ENCODE results near the gene OR1D2.
"Not testable (repeated sequence)": the region's sequence is repeated elsewhere in the genome, so short reads cannot be mapped to it uniquely, and the experiment has no call there.

OR1D2 gene

GRCh38 chr17:3104322-3104721 is at the start of gene OR1D2:
OR1D2 (minus strand) TSS chr17:3104422; CDS start chr17:3092996, 11,426 bp downstream.
- no peak within 1 kb of the TSS for H3K4me3 ChIP-seq (ENCODE audit: low read depth, low read length)
- no peaks in the 10 kb centered on the region for H3K9me3 ChIP-seq (ENCODE audit: control insufficient read depth, low read length)
- no peak within 1 kb of the TSS for H3K4me2 ChIP-seq (ENCODE audit: low read length)
- no peaks in the 10 kb centered on the region for H3K79me2 ChIP-seq
- H3K36me3 ChIP-seq (ENCODE audit: control insufficient read depth, insufficient read depth, low read length) = no peaks in the 10 kb centered on the region
- no peaks in the 10 kb centered on the region for H3K4me1 ChIP-seq
- no peak within 1 kb of the TSS for H3K9ac ChIP-seq
- H3K27ac ChIP-seq = no peak within 1 kb of the TSS
- TF ChIP-seq, protein P1, sequence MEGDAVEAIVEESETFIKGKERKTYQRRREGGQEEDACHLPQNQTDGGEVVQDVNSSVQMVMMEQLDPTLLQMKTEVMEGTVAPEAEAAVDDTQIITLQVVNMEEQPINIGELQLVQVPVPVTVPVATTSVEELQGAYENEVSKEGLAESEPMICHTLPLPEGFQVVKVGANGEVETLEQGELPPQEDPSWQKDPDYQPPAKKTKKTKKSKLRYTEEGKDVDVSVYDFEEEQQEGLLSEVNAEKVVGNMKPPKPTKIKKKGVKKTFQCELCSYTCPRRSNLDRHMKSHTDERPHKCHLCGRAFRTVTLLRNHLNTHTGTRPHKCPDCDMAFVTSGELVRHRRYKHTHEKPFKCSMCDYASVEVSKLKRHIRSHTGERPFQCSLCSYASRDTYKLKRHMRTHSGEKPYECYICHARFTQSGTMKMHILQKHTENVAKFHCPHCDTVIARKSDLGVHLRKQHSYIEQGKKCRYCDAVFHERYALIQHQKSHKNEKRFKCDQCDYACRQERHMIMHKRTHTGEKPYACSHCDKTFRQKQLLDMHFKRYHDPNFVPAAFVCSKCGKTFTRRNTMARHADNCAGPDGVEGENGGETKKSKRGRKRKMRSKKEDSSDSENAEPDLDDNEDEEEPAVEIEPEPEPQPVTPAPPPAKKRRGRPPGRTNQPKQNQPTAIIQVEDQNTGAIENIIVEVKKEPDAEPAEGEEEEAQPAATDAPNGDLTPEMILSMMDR (IDR thresholded peaks at IDR 0.05) = no peak
- no peak within 1 kb of the TSS for H2AFZ ChIP-seq
- no peaks in the 10 kb centered on the region for H3K27me3 ChIP-seq (ENCODE audit: control insufficient read depth, insufficient read depth, low read length)

- H3K4me3 ChIP-seq (ENCODE audit: low read depth, low read length); H3K4me2 ChIP-seq (ENCODE audit: low read length); H3K79me2 ChIP-seq; H3K4me1 ChIP-seq; H3K36me3 ChIP-seq (ENCODE audit: control insufficient read depth, insufficient read depth, low read length); H3K27me3 ChIP-seq (ENCODE audit: control insufficient read depth, insufficient read depth, low read length); H3K27ac ChIP-seq; H3K9ac ChIP-seq; H3K9me3 ChIP-seq (ENCODE audit: control insufficient read depth, low read length); H2AFZ ChIP-seq: not testable (repeated sequence)
These were observed 33.3 kb upstream of the OR1D2 start for GRCh38 chr17:3137494-3137893.

DNA sequence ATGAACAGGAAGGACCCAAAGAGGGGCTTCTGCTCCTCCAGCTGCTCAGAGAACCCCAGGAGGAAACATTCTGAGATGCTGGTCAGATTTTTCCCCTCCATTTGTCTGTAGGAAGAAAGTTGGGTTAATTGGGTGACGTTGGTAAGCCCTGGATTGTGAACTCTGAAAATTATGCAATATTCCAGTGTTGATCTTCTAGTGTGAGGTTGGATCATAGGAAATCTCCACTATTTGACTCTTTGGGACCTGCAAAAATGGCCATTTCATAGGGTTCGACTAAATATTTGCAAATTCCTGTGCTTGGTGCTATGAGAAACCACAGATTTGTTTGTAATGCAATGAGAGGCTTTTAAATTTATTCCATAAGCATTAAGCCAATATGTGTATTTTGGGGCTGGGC is 23.2 kb upstream of the OR1D2 start, which contains the start of gene OR1G1:
Gene OR1G1 (minus strand): TSS at position 101 of the 400 bp plus-strand sequence. CDS start 0 bp downstream, at position 101.
- no peaks in the 10 kb centered on the region for H3K4me1 ChIP-seq
- H3K36me3 ChIP-seq (ENCODE audit: control insufficient read depth, insufficient read depth, low read length) = no peaks in the 10 kb centered on the region
- no peaks in the 10 kb centered on the region for H3K79me2 ChIP-seq
- no peaks in the 10 kb centered on the region for H3K27me3 ChIP-seq (ENCODE audit: control insufficient read depth, insufficient read depth, low read length)
- H3K9me3 ChIP-seq (ENCODE audit: control insufficient read depth, low read length) = no peaks in the 10 kb centered on the region
- no peak within 1 kb of the TSS for H3K4me3 ChIP-seq (ENCODE audit: low read depth, low read length)
- no peak within 1 kb of the TSS for H3K4me2 ChIP-seq (ENCODE audit: low read length)
- H3K27ac ChIP-seq = no peak within 1 kb of the TSS
- TF ChIP-seq, protein P1 (IDR thresholded peaks at IDR 0.05) = no peak
- no peak within 1 kb of the TSS for H3K9ac ChIP-seq
- no peak within 1 kb of the TSS for H2AFZ ChIP-seq

DNA sequence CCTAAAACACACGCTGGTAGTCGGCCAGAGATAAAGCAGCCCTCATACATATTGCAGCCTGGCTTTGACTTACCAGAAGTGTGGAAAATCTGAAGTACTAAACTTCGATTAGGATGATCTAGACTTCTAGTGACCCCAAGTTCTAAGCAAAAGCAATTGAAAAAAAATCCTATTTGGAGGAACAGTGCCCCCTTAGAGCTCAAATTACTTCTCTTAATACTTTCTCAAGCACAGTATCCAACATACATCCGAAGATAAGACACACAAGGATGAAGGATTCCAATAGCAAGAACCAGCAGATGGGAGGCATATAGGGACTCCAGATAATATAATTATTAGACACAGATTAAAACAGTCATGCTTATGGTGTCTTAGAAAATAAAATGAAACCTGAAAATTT is 30.4 kb downstream of the OR1D2 start:
- not testable (repeated sequence) for H3K4me3 ChIP-seq (ENCODE audit: low read depth, low read length); H3K36me3 ChIP-seq (ENCODE audit: control insufficient read depth, insufficient read depth, low read length); H3K9me3 ChIP-seq (ENCODE audit: control insufficient read depth, low read length); H3K9ac ChIP-seq; H3K4me2 ChIP-seq (ENCODE audit: low read length); H3K79me2 ChIP-seq; H3K4me1 ChIP-seq; H3K27me3 ChIP-seq (ENCODE audit: control insufficient read depth, insufficient read depth, low read length); H3K27ac ChIP-seq; H2AFZ ChIP-seq

GRCh38 chr17:3065192-3065591 is 39.0 kb downstream of the OR1D2 start:
- not testable (repeated sequence) for H3K4me1 ChIP-seq; H3K36me3 ChIP-seq (ENCODE audit: control insufficient read depth, insufficient read depth, low read length); H3K27me3 ChIP-seq (ENCODE audit: control insufficient read depth, insufficient read depth, low read length); H3K9ac ChIP-seq; H3K27ac ChIP-seq; H3K79me2 ChIP-seq; H3K4me2 ChIP-seq (ENCODE audit: low read length); H3K4me3 ChIP-seq (ENCODE audit: low read depth, low read length); H2AFZ ChIP-seq; H3K9me3 ChIP-seq (ENCODE audit: control insufficient read depth, low read length)

DNA sequence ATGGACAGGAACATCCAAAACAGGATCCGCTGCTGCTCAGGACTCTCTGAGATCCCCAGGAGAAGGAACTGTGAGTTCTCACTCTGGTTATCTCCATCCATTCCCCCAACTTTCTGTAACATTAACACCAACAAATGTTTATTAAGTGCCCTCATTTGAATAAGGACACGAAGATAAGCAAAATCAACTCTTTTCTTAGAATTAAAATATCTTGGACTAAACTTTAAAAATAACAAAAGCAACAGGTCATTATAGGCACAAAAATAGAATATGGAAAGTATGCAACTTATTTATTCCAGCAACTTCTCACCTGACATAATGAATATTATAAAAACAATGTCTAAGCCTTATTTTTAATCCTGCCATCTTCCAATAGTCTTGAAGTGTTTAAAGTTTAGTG is 40.7 kb downstream of the OR1D2 start, which contains the start of gene OR1D5:
Gene OR1D5 (minus strand): TSS at position 101 of the 400 bp plus-strand sequence. CDS start 0 bp downstream, at position 101.
- H3K4me1 ChIP-seq; H3K4me2 ChIP-seq (ENCODE audit: low read length); H3K9me3 ChIP-seq (ENCODE audit: control insufficient read depth, low read length); H3K79me2 ChIP-seq; H3K27ac ChIP-seq; H3K4me3 ChIP-seq (ENCODE audit: low read depth, low read length); H3K27me3 ChIP-seq (ENCODE audit: control insufficient read depth, insufficient read depth, low read length); H2AFZ ChIP-seq; H3K36me3 ChIP-seq (ENCODE audit: control insufficient read depth, insufficient read depth, low read length); H3K9ac ChIP-seq: not testable (repeated sequence)

GRCh38 chr17:3062824-3063377 is 41.3 kb downstream of the OR1D2 start:
- H3K4me3 ChIP-seq (ENCODE audit: low read depth, low read length); H3K4me2 ChIP-seq (ENCODE audit: low read length); H3K27ac ChIP-seq; H3K9ac ChIP-seq; H3K36me3 ChIP-seq (ENCODE audit: control insufficient read depth, insufficient read depth, low read length); H3K27me3 ChIP-seq (ENCODE audit: control insufficient read depth, insufficient read depth, low read length); H2AFZ ChIP-seq; H3K79me2 ChIP-seq; H3K9me3 ChIP-seq (ENCODE audit: control insufficient read depth, low read length); H3K4me1 ChIP-seq: not testable (repeated sequence)

- H3K27ac ChIP-seq; H3K4me3 ChIP-seq (ENCODE audit: low read depth, low read length); H3K4me1 ChIP-seq; H3K9me3 ChIP-seq (ENCODE audit: control insufficient read depth, low read length); H3K36me3 ChIP-seq (ENCODE audit: control insufficient read depth, insufficient read depth, low read length); H3K27me3 ChIP-seq (ENCODE audit: control insufficient read depth, insufficient read depth, low read length); H2AFZ ChIP-seq; H3K4me2 ChIP-seq (ENCODE audit: low read length); H3K9ac ChIP-seq; H3K79me2 ChIP-seq: not testable (repeated sequence)
These were observed 49.4 kb downstream of the OR1D2 start for GRCh38 chr17:3054868-3055267.
